Endometrium (tissue), 2 donors: Measurements from ENCODE around the gene ZNF629.

Source experiments
- FAIRE-seq: peaks from 2 replicates; lab custom pipeline; 2012; peaks lifted over from hg19 to GRCh38; lab: Jason Lieb, UNC
- donor health status: control.
- donor health status: control.

The ZNF629 gene

DNA sequence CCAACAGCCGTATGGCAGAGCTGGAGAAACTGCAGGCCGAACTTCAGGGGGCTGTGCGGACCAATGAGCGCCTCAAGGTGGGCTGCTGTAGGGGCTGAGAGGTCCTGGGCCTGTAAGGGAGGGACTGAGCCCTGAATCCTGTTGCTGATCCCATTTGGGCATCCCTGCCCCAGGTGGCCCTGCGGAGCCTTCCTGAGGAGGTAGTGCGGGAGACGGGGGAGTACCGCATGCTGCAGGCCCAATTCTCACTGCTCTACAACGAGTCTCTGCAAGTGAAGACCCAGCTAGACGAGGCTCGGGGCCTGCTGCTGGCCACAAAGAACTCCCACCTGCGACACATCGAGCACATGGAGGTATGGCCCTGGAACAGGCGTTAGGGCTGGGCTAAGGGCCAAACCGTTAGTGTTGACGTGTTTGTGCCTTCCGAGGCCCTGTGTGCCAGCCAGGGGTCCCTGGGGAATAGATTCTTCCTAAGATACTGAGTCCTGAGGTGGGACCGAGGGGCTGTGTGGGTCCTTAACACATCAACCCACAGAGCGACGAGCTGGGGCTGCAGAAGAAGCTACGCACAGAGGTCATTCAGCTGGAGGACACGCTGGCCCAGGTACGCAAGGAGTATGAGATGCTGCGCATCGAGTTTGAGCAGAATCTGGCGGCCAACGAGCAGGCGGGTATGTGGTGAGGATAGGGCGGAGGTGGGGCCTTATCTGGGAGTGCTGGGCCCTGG is 20.6 kb downstream of the ZNF629 start:
- no peak for FAIRE-seq

- no peak for FAIRE-seq
Measured at GRCh38 chr16:30764816-30765465, 22.1 kb downstream of the ZNF629 start.

- FAIRE-seq, result no peak
Measured at GRCh38 chr16:30764086-30764485, 22.9 kb downstream of the ZNF629 start.

GRCh38 chr16:30762991-30763725 is 23.8 kb downstream of the ZNF629 start:
- no peak for FAIRE-seq

GRCh38 chr16:30761928-30762902 is 24.8 kb downstream of the ZNF629 start, which contains the start of the genes CFAP119 and RNF40:
Gene CFAP119, minus strand, starts transcription at chr16:30762062. Its CDS starts 314 bp downstream, at chr16:30761748.
Gene RNF40, plus strand, starts transcription at chr16:30762322. Its CDS starts 224 bp downstream, at chr16:30762546.
- FAIRE-seq, result peak; percentile 96

DNA sequence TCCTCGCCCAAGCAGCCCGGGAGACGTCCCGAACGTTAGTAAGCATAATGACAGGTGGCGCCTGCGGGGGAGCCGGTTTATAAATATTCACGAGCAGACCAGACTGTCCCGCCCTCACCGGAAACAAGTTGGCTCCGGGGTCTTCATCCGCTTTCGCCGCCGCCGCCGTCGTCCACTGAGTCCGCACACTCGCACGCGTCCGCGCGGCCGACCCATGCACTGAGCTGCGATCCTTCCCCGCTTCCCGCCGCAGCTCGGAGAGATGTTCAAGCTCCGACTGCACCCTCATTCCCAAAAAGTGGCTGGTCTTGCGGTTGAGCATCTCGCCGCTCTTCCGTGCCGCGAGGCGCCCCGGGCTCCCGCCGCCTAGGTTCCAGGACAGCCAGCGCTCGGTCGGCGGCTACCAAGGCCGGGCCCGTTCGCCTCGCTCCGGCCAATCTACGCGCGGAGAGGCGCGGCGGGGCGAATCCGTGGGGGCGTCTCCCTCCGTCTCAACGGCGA is 25.5 kb downstream of the ZNF629 start:
- FAIRE-seq, result no peak

- FAIRE-seq, result no peak
Measured at GRCh38 chr16:30760577-30761426, 26.2 kb downstream of the ZNF629 start.

GRCh38 chr16:30760001-30760559 is 26.9 kb downstream of the ZNF629 start:
- FAIRE-seq, result no peak

DNA sequence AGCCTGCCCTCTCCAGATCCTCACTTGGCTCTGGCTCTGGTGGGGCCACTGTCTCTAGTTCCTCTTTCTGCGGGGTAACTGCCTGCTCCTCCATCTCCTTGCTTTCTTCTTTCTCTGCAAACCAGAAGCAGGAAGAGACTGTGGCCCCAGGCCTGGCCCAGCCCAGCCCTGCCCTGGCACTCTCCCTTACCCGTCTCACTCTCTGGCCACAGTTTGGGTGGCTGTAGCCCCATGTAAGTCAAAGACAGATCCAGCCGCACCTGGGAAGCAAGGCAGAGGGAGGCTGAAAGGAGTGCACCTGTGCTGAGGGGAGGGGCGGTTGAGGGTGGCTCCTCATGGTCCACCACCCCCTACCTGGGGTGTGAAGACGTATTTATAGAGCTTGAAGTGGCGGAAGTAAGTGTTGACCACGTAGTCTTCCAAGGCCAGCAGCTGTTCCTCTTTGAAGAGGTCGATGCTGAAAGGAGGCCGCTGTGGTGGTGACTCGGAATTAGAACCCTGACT is 28.0 kb downstream of the ZNF629 start:
- no peak for FAIRE-seq

DNA sequence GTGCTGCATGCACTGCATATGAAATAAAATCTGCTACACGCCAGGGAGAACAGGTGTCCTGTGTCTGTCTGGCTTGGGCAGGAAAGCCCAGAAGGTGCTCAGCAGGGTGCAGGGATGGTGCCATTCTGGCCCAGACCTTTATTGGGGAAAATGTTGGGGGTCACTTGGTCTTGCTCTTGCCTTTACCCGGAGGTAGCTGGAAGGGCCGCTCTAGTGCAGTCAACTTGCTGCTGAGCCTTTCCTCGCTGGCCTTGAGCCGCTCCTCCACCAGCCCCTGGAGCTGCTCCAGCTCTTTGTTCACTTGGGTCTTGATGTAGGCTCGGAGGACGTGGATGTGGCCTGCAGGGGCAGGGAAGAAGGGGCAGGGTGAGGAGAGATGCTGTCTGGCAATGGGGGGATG is 29.7 kb downstream of the ZNF629 start:
- FAIRE-seq, result no peak

DNA sequence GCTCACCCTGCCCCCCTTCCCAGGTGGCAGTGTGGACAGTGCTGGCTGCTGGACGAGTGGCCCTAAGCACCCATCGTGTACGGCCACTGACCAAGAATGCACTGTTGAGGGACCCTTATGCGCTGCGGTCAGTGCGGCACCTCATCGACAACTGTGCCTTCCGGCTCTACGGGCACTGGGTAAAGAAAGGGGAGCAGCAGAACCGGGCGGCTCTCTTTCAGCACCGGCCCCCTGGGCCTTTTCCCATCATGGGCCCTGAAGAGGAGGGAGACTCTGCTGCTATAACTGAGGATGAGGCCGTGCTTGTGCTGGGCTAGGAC is 30.3 kb downstream of the ZNF629 start:
- no peak for FAIRE-seq

GRCh38 chr16:30755955-30756780 is 30.8 kb downstream of the ZNF629 start:
- no peak for FAIRE-seq

- no peak for FAIRE-seq
Measured at GRCh38 chr16:30753596-30753995, 33.4 kb downstream of the ZNF629 start.

DNA sequence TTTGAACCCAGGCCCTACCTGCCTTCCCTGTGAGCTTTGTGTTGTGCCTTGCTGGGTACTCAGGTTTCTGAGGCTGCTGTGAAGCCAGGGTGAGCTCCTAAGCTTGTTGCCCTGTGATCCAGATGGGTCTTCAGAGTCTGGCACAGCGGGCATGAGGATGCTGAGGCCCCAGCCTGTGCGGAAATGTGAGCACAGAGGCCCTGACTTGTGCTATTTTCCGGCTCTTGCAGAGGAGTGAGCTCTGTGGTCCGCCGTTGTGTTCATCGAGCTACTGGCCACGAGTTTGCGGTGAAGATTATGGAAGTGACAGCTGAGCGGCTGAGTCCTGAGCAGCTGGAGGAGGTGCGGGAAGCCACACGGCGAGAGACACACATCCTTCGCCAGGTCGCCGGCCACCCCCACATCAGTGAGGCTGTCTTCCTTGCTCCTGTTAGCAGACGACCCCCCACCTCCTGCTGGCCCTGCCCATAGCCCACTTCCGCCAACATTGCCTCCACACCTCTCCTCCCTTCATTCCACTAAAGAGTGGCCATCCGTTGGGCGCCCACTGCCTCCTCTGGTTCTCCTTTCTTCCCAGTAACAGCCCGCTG is 36.0 kb downstream of the ZNF629 start:
- FAIRE-seq, result no peak

DNA sequence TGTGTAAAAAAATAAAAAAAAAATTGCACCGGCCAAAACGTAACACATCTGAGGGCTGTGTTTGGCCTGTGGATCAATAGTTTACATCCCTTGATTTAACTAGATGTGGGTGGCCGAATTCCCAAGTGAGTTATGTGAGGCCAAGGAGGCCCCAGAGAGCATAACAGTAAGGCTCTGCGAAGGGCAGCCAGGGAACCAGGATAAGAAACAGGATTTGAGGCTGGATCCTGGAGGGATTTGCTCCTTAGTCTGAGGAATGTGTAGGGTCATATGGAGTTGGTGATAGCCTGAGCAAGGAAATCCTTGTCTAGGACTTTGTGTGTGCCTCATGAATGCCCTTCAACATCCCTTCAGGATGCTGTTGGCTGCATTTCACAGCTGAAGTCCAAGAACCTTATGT is 36.8 kb downstream of the ZNF629 start:
- no peak for FAIRE-seq

GRCh38 chr16:30748634-30749445 is 38.2 kb downstream of the ZNF629 start:
- no peak for FAIRE-seq

GRCh38 chr16:30747799-30748633 is 39.0 kb downstream of the ZNF629 start, which contains the start of gene PHKG2:
Gene PHKG2, plus strand, starts transcription at chr16:30748425. Its CDS starts 396 bp downstream, at chr16:30748821.
- FAIRE-seq, result peak; percentile 99
